HG03575 (cell line): ENCODE measurements around the gene VWA5B2.
"Not testable (repeated sequence)": the region's sequence is repeated elsewhere in the genome, so short reads cannot be mapped to it uniquely, and the experiment has no call there.

Experiments
- ATAC-seq: cut with Tn5 transposase; IDR thresholded peaks from one replicate; pipeline ENCODE4 v1.9.1; 2021; ENCODE audit not compliant: unreplicated experiment, insufficient number of reproducible peaks, low FRiP score; ENCODE audit errors: extremely low read depth

VWA5B2 gene

GRCh38 chr3:184261270-184261853, 32.0 kb downstream of the VWA5B2 start, which contains the start of gene CAMK2N2:
CAMK2N2 (minus strand) TSS chr3:184261553; CDS start chr3:184261285, 268 bp downstream.
- no peak for ATAC-seq

GRCh38 chr3:184261854-184262763, 32.7 kb downstream of the VWA5B2 start:
- ATAC-seq: no peak

GRCh38 chr3:184262764-184263179, 33.4 kb downstream of the VWA5B2 start:
- no peak for ATAC-seq

- not testable (repeated sequence) for ATAC-seq
Measured at GRCh38 chr3:184267249-184267648, 37.9 kb downstream of the VWA5B2 start.

GRCh38 chr3:184272269-184272668, 42.9 kb downstream of the VWA5B2 start:
- ATAC-seq: no peak

GRCh38 chr3:184275381-184275701, 46.0 kb downstream of the VWA5B2 start:
- ATAC-seq: no peak

GRCh38 chr3:184275961-184276910, 46.9 kb downstream of the VWA5B2 start, which contains the start of gene ECE2:
ECE2 (plus strand) TSS chr3:184276022; CDS start chr3:184276154, 132 bp downstream.
- no peak for ATAC-seq

GRCh38 chr3:184277366-184277765, 48.0 kb downstream of the VWA5B2 start:
- no peak for ATAC-seq

- no peak for ATAC-seq
Measured at GRCh38 chr3:184282941-184283340, 53.6 kb downstream of the VWA5B2 start.

- ATAC-seq: no peak
Measured at GRCh38 chr3:184283681-184284080, 54.3 kb downstream of the VWA5B2 start.

- no peak for ATAC-seq
Measured at GRCh38 chr3:184284696-184285095, 55.3 kb downstream of the VWA5B2 start.

GRCh38 chr3:184289426-184289938, 60.1 kb downstream of the VWA5B2 start:
- no peak for ATAC-seq

GRCh38 chr3:184290331-184290730, 60.9 kb downstream of the VWA5B2 start:
- no peak for ATAC-seq

GRCh38 chr3:184291044-184291737, 61.8 kb downstream of the VWA5B2 start:
- ATAC-seq: no peak
